SH-SY5Y (cell line): ENCODE results near the gene ZNF668.

ENCODE experiments used
- GATA2 ChIP-seq: IDR thresholded peaks from 2 replicates; pipeline ENCODE4 v1.6.1; 2011; ENCODE audit warnings: mild to moderate bottlenecking, low read depth, low read length
- GATA3 ChIP-seq: IDR thresholded peaks from 2 replicates; pipeline ENCODE4 v1.6.1; 2011; ENCODE audit warnings: low read depth, mild to moderate bottlenecking, low read length, moderate library complexity

DNA sequence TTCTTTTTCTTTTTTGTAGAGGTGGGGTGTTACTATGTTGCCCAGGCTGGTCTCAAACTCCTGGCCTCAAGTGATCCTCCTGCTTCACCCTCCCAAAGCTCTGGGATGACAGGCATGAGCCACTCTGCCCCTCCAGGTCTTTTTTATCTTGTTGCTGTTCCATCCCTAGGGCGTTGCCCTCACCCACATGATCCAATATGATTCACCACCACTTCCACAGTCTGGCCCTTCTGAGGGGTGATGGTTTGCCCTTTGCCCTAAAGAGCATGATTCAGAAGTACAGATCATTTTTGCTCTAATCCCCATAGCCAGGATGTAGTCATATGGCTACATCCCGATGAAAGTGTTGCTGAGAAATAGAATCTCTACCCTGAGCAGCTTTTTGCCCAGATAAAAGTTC is 21.9 kb downstream of the ZNF668 start:
- TF ChIP-seq GATA2 (no peak), GATA3 (no peak)
